Mesenchymal stem cell (in vitro differentiated cells and primary cell): ENCODE measurements around the gene C15orf39.

ENCODE experiments used
- DNase-seq: peaks from one replicate; pipeline ENCODE4 v3.0.0-alpha.2; 2013
- H2AFZ ChIP-seq: one replicate; pipeline ENCODE4 v1.6.1; 2013; ENCODE audit warnings: low read depth, mild to moderate bottlenecking, control low read depth, inconsistent platforms, low read length, moderate library complexity
- H2AK5ac ChIP-seq: 2 replicates; pipeline ENCODE4 v1.6.1; 2013; ENCODE audit warnings: low read length, moderate library complexity, mild to moderate bottlenecking, inconsistent platforms; ENCODE audit not compliant: severe bottlenecking
- H2BK120ac ChIP-seq: one replicate; pipeline ENCODE4 v1.6.1; 2013; ENCODE audit warnings: low read depth, mild to moderate bottlenecking, inconsistent platforms, low read length, moderate library complexity
- H2BK12ac ChIP-seq, 2 experiments: one replicate each; pipeline ENCODE4 v1.6.1; 2013; ENCODE audit warnings: inconsistent platforms in 2 of 2, low read length in 2 of 2, mild to moderate bottlenecking in 2 of 2, moderate library complexity in 2 of 2, control low read depth in 1 of 2
- H2BK15ac ChIP-seq: one replicate; pipeline ENCODE4 v1.6.1; 2013; ENCODE audit warnings: mild to moderate bottlenecking, low read depth, inconsistent platforms; ENCODE audit not compliant: poor library complexity, severe bottlenecking
- H2BK5ac ChIP-seq: 2 replicates; pipeline ENCODE4 v1.6.1; 2013; ENCODE audit warnings: low read depth, mild to moderate bottlenecking, low read length, control low read depth, inconsistent platforms; ENCODE audit not compliant: poor library complexity, severe bottlenecking
- H3K14ac ChIP-seq, 2 experiments: one replicate each; pipeline ENCODE4 v1.6.1; 2013; ENCODE audit warnings: inconsistent platforms in 2 of 2, low read length in 2 of 2, control low read depth in 1 of 2, mild to moderate bottlenecking in 1 of 2, moderate library complexity in 1 of 2
- H3K18ac ChIP-seq, 2 experiments: one replicate each; pipeline ENCODE4 v1.6.1; 2013; ENCODE audit warnings: inconsistent platforms in 2 of 2, low read length in 2 of 2, control low read depth in 1 of 2, low read depth in 1 of 2, mild to moderate bottlenecking in 1 of 2
- H3K23ac ChIP-seq, 2 experiments: one replicate each; pipeline ENCODE4 v1.6.1; 2013; ENCODE audit warnings: inconsistent platforms in 2 of 2, low read length in 2 of 2, mild to moderate bottlenecking in 2 of 2, moderate library complexity in 2 of 2, control low read depth in 1 of 2
- H3K27ac ChIP-seq: 2 replicates; pipeline ENCODE4 v1.5.1; 2013; ENCODE audit warnings: mild to moderate bottlenecking, moderate library complexity, low read length, control low read depth, inconsistent platforms; ENCODE audit not compliant: poor library complexity, severe bottlenecking
- H3K27me3 ChIP-seq, 2 experiments: 2 replicates each; pipeline versions ENCODE4 v1.6.1 to v1.7.0; 2013; ENCODE audit warnings: low read length in 2 of 2, mild to moderate bottlenecking in 2 of 2, moderate library complexity in 2 of 2, control low read depth in 1 of 2, inconsistent platforms in 1 of 2; ENCODE audit not compliant: control insufficient read depth in 1 of 2, insufficient read depth in 1 of 2
- H3K36me3 ChIP-seq, 2 experiments: 2 replicates each; pipeline versions ENCODE4 v1.6.1 to v1.7.0; 2013; ENCODE audit warnings: low read length in 2 of 2, control low read depth in 1 of 2, inconsistent platforms in 1 of 2, low read depth in 1 of 2, mild to moderate bottlenecking in 1 of 2; ENCODE audit not compliant: insufficient read depth in 2 of 2, control insufficient read depth in 1 of 2
- H3K4ac ChIP-seq, 2 experiments: one replicate each; pipeline ENCODE4 v1.6.1; 2013; ENCODE audit warnings: inconsistent platforms in 2 of 2, low read length in 2 of 2, mild to moderate bottlenecking in 2 of 2, moderate library complexity in 2 of 2, control low read depth in 1 of 2, low read depth in 1 of 2
- H3K4me1 ChIP-seq: 2 replicates; pipeline ENCODE4 v1.6.1; 2013; ENCODE audit warnings: low read depth, low read length, control low read depth; ENCODE audit not compliant: control insufficient read depth, insufficient read depth
- H3K4me2 ChIP-seq: 2 replicates; pipeline ENCODE4 v1.6.1; 2013; ENCODE audit warnings: low read length, mild to moderate bottlenecking, inconsistent platforms; ENCODE audit not compliant: poor library complexity, severe bottlenecking
- H3K4me3 ChIP-seq, 2 experiments: 2 replicates each; pipeline versions ENCODE4 v1.5.1 to v1.7.0; 2013; ENCODE audit warnings: low read length in 2 of 2, mild to moderate bottlenecking in 2 of 2, control low read depth in 1 of 2, low read depth in 1 of 2; ENCODE audit not compliant: insufficient read depth in 1 of 2
- H3K79me1 ChIP-seq: replicated peaks from 2 replicates; pipeline ENCODE4 v1.6.1; 2013; ENCODE audit warnings: mild to moderate bottlenecking, control low read depth, low read length, inconsistent platforms; ENCODE audit not compliant: poor library complexity, severe bottlenecking
- H3K9ac ChIP-seq: 2 replicates; pipeline ENCODE4 v1.7.0; 2013; ENCODE audit warnings: mild to moderate bottlenecking, low read length, moderate library complexity
- H3K9me3 ChIP-seq: 2 replicates; pipeline ENCODE4 v1.7.0; 2013; ENCODE audit warnings: mild to moderate bottlenecking, low read length; ENCODE audit not compliant: control insufficient read depth
- H4K8ac ChIP-seq: one replicate; pipeline ENCODE4 v1.6.1; 2013; ENCODE audit warnings: inconsistent platforms, mild to moderate bottlenecking, low read length, moderate library complexity
- H4K91ac ChIP-seq: one replicate; pipeline ENCODE4 v1.6.1; 2013; ENCODE audit warnings: mild to moderate bottlenecking, low read length, inconsistent platforms
- WGBS: methylation state at CpG from one replicate; pipeline ENCODE4 v1.1.7; 2013; ENCODE audit warnings: mixed read lengths; 5-methylcytosine and 5-hydroxymethylcytosine counted together

C15orf39 gene

GRCh38 chr15:75232252-75232813 is 30.7 kb downstream of the C15orf39 start:
- no peak overlapping the region for H2AFZ ChIP-seq
- H2BK120ac ChIP-seq = no peak overlapping the region
- H3K4me2 ChIP-seq = no peak overlapping the region
- no peak overlapping the region for H2BK5ac ChIP-seq
- H4K8ac ChIP-seq = no peak overlapping the region
- DNase-seq = no peak
- H3K14ac ChIP-seq = no peak overlapping the region
- no peak overlapping the region for H2BK12ac ChIP-seq
- 91% methylated on average over 12 of the region's 12 CpGs for WGBS
- peaks cover 44 to 77% of the 10 kb centered on the region in 2 experiments for H3K27me3 ChIP-seq
- H2AK5ac ChIP-seq = no peak overlapping the region
- H3K27ac ChIP-seq = no peak overlapping the region
- H2BK15ac ChIP-seq = no peak overlapping the region
- no peak overlapping the region for H3K9ac ChIP-seq
- no peak overlapping the region for H3K4me3 ChIP-seq
- H3K4ac ChIP-seq = no peak overlapping the region
- no peaks in the 10 kb centered on the region for H3K79me1 ChIP-seq
- no peak overlapping the region for H4K91ac ChIP-seq
- no peaks in the 10 kb centered on the region for H3K36me3 ChIP-seq
- H3K18ac ChIP-seq = no peak overlapping the region
- no peak overlapping the region for H3K23ac ChIP-seq
- no peaks in the 10 kb centered on the region for H3K9me3 ChIP-seq
- peaks cover 2% of the 10 kb centered on the region for H3K4me1 ChIP-seq

- Histone ChIP-seq H2BK12ac (no peak overlapping the region), H3K4me2 (no peak overlapping the region), H3K4me1 (peaks cover 2% of the 10 kb centered on the region), H2AFZ (no peak overlapping the region), H2BK15ac (no peak overlapping the region), H3K27me3 (peaks cover 46 to 79% of the 10 kb centered on the region in 2 experiments), H2AK5ac (no peak overlapping the region), H3K9me3 (no peaks in the 10 kb centered on the region), H3K4me3 (no peak overlapping the region), H4K8ac (no peak overlapping the region), H3K14ac (no peak overlapping the region), H4K91ac (no peak overlapping the region), H2BK5ac (no peak overlapping the region), H3K4ac (no peak overlapping the region), H3K9ac (no peak overlapping the region), H3K36me3 (no peaks in the 10 kb centered on the region), H3K18ac (no peak overlapping the region), H3K23ac (no peak overlapping the region), H2BK120ac (no peak overlapping the region), H3K79me1 (no peaks in the 10 kb centered on the region), H3K27ac (no peak overlapping the region)
- WGBS = 88% methylated on average over 17 of the region's 17 CpGs
- no peak for DNase-seq
Observed at GRCh38 chr15:75232826-75233503, 31.3 kb downstream of the C15orf39 start.

- H3K23ac ChIP-seq = no peak overlapping the region
- H2BK5ac ChIP-seq = no peak overlapping the region
- no peak overlapping the region for H2BK15ac ChIP-seq
- no peaks in the 10 kb centered on the region for H3K79me1 ChIP-seq
- H3K27ac ChIP-seq = no peak overlapping the region
- no peak overlapping the region for H2AFZ ChIP-seq
- peaks cover 47 to 79% of the 10 kb centered on the region in 2 experiments for H3K27me3 ChIP-seq
- H2AK5ac ChIP-seq = no peak overlapping the region
- peaks cover 2% of the 10 kb centered on the region for H3K4me1 ChIP-seq
- H3K36me3 ChIP-seq = no peaks in the 10 kb centered on the region
- H2BK12ac ChIP-seq = no peak overlapping the region
- no peak overlapping the region for H3K14ac ChIP-seq
- no peak overlapping the region for H3K4me3 ChIP-seq
- no peak for DNase-seq
- H3K9ac ChIP-seq = no peak overlapping the region
- WGBS = 82% methylated on average over 12 of the region's 14 CpGs
- no peak overlapping the region for H3K4ac ChIP-seq
- no peak overlapping the region for H2BK120ac ChIP-seq
- no peak overlapping the region for H3K18ac ChIP-seq
- H3K4me2 ChIP-seq = no peak overlapping the region
- no peak overlapping the region for H4K8ac ChIP-seq
- no peak overlapping the region for H4K91ac ChIP-seq
- no peaks in the 10 kb centered on the region for H3K9me3 ChIP-seq
Observed at GRCh38 chr15:75233504-75234190, 32.0 kb downstream of the C15orf39 start.

DNA sequence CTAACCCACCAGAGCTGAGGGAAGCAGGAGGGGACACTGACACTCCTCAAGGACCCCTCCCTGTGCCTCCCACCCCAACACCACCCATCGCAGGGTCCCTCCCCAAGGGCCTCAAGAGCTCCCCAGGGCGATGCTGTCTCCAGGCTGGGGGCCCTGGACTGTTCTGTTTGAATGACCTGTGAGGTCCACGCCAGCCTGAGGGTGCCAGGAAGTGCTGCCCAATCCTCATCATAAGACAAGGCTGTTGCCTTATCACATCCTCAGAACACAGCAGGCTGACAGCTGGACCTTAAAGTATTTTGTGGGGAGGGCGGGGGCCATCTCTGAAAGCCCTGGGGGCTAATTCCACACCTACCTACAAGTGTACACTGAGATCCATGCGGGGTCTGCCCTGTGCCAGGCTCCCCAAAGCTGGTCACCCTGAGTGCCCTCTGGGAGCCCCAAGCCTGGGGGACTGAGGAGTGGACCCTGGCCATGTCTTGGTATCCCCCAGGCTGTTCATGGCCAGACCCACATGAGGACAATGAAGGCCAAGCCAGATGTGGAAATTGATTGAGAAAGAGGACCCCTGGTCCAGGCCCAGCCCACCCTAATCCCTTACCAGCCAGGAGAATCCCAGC is 32.6 kb downstream of the C15orf39 start:
- Histone ChIP-seq H2BK15ac (no peak overlapping the region), H3K27ac (no peak overlapping the region), H3K18ac (no peak overlapping the region), H3K9ac (no peak overlapping the region), H3K4me2 (no peak overlapping the region), H3K4me1 (peaks cover 2% of the 10 kb centered on the region), H2AFZ (no peak overlapping the region), H4K91ac (no peak overlapping the region), H3K4ac (no peak overlapping the region), H3K36me3 (no peaks in the 10 kb centered on the region), H3K79me1 (no peaks in the 10 kb centered on the region), H3K27me3 (peaks cover 47 to 84% of the 10 kb centered on the region in 2 experiments), H2BK5ac (no peak overlapping the region), H3K14ac (no peak overlapping the region), H3K23ac (no peak overlapping the region), H3K4me3 (no peak overlapping the region), H2BK120ac (no peak overlapping the region), H2BK12ac (no peak overlapping the region), H3K9me3 (no peaks in the 10 kb centered on the region), H4K8ac (no peak overlapping the region), H2AK5ac (no peak overlapping the region)
- DNase-seq = no peak
- WGBS = 78% methylated on average over 5 of the region's 5 CpGs
